Activated CD8-positive, alpha-beta T cell treated with anti-CD3 and anti-CD28 coated beads, Interleukin-2, amount 10 ng/mL, durations not matched to agents 7 days and 5 days (primary cell): ENCODE data around the gene TBPL1. TPM values are rescaled to one million over a fixed set of nuclear protein-coding genes. Genes with fewer than 3 reads are reported as not detected.

Experiments
- ATAC-seq: fragments of 150-1000 bp; cut with Tn5 transposase; one replicate; pipeline ENCODE4 v1.10.0; 2021; ENCODE audit warnings: moderate library complexity
- CTCF ChIA-PET: fragments of 350-600 bp; sonication (Branson Sonifier 250); formaldehyde crosslinking; loops from one replicate; lab custom pipeline; 2021; ENCODE audit warnings: antibody characterized with exemption; lab: Charles Lee
- POLR2A ChIA-PET: fragments of 350-600 bp; sonication (Branson Sonifier 250); formaldehyde crosslinking; loops from one replicate; lab custom pipeline; 2021; ENCODE audit warnings: antibody characterized with exemption; lab: Charles Lee
- DNase-seq: peaks from one replicate; pipeline ENCODE4 v3.0.0-alpha.2; 2020
- H3K27ac Mint-ChIP-seq: one replicate; pipeline ENCODE4 v1.8.0; 2021; ENCODE audit warnings: mild to moderate bottlenecking, mixed read lengths
- H3K27me3 Mint-ChIP-seq: one replicate; pipeline ENCODE4 v1.8.0; 2021; ENCODE audit warnings: low read depth, mixed read lengths
- H3K36me3 Mint-ChIP-seq: one replicate; pipeline ENCODE4 v1.8.0; 2021; ENCODE audit warnings: low read depth, mixed read lengths
- H3K4me1 Mint-ChIP-seq: one replicate; pipeline ENCODE4 v1.8.0; 2021; ENCODE audit warnings: low read depth, mixed read lengths
- H3K4me3 Mint-ChIP-seq: one replicate; pipeline ENCODE4 v1.8.0; 2021; ENCODE audit warnings: mild to moderate bottlenecking, mixed read lengths
- H3K9me3 Mint-ChIP-seq: one replicate; pipeline ENCODE4 v1.8.0; 2022; ENCODE audit warnings: mixed read lengths; ENCODE audit not compliant: insufficient read depth
- total RNA-seq, 2 experiments: library from RNA; stranded (reverse); gene quantifications; one replicate each; pipeline ENCODE4 v1.2.3, GENCODE V29; 2021

TBPL1 gene
- total RNA-seq, 2 experiments from 2014 or later, result 29.1 to 35.2 TPM

GRCh38 chr6:134014588-134015137, 61.6 kb downstream of the TBPL1 start:
- ATAC-seq, result no peak
- ChIA-PET POLR2A (no interaction called here), CTCF (interaction anchor here (1.1 kb wide), 1 partner anchor 91 kb away, joined by 4 read pairs; no protein-coding TSS in a partner anchor)
- Mint-ChIP-seq H3K4me1 (no peaks in the 10 kb centered on the region), H3K4me3 (no peak overlapping the region), H3K27me3 (peaks cover 10% of the 10 kb centered on the region), H3K27ac (no peak overlapping the region), H3K36me3 (no peaks in the 10 kb centered on the region), H3K9me3 (no peaks in the 10 kb centered on the region)
- DNase-seq, result no peak

GRCh38 chr6:134015719-134016557, 62.9 kb downstream of the TBPL1 start:
- Mint-ChIP-seq H3K36me3 (no peaks in the 10 kb centered on the region), H3K4me1 (no peaks in the 10 kb centered on the region), H3K9me3 (no peaks in the 10 kb centered on the region), H3K27ac (no peak overlapping the region), H3K27me3 (peaks cover 7% of the 10 kb centered on the region), H3K4me3 (no peak overlapping the region)
- no peak for DNase-seq
- CTCF ChIA-PET, result interaction anchor here (1.2 kb wide), 1 partner anchor 14 kb away, joined by 4 read pairs; no protein-coding TSS in a partner anchor
- no peak for ATAC-seq
- POLR2A ChIA-PET, result no interaction called here

GRCh38 chr6:134016558-134016814, 63.5 kb downstream of the TBPL1 start:
- H3K27ac Mint-ChIP-seq, result no peak overlapping the region
- no peaks in the 10 kb centered on the region for H3K36me3 Mint-ChIP-seq
- no peaks in the 10 kb centered on the region for H3K4me1 Mint-ChIP-seq
- ChIA-PET CTCF (interaction anchor here (1.2 kb wide), 1 partner anchor 15 kb away, joined by 4 read pairs; no protein-coding TSS in a partner anchor), POLR2A (no interaction called here)
- no peak for DNase-seq
- H3K4me3 Mint-ChIP-seq, result no peak overlapping the region
- peaks cover 7% of the 10 kb centered on the region for H3K27me3 Mint-ChIP-seq
- no peaks in the 10 kb centered on the region for H3K9me3 Mint-ChIP-seq
- ATAC-seq, result no peak

GRCh38 chr6:134020071-134020470, 67.0 kb downstream of the TBPL1 start:
- Mint-ChIP-seq H3K4me1 (peaks cover 2% of the 10 kb centered on the region), H3K27me3 (peaks cover 10% of the 10 kb centered on the region), H3K27ac (no peak overlapping the region), H3K36me3 (no peaks in the 10 kb centered on the region), H3K4me3 (no peak overlapping the region), H3K9me3 (no peaks in the 10 kb centered on the region)
- no peak for ATAC-seq
- POLR2A ChIA-PET, result no interaction called here
- no peak for DNase-seq
- CTCF ChIA-PET, result no interaction called here

- Mint-ChIP-seq H3K27ac (no peak overlapping the region), H3K36me3 (no peaks in the 10 kb centered on the region), H3K27me3 (peaks cover 10% of the 10 kb centered on the region), H3K9me3 (no peaks in the 10 kb centered on the region), H3K4me3 (no peak overlapping the region), H3K4me1 (peaks cover 2% of the 10 kb centered on the region)
- ChIA-PET POLR2A (no interaction called here), CTCF (no interaction called here)
- ATAC-seq (no peak), DNase-seq (no peak)
Measured at GRCh38 chr6:134020543-134020942, 67.5 kb downstream of the TBPL1 start.

GRCh38 chr6:134020968-134021367, 67.9 kb downstream of the TBPL1 start:
- H3K4me1 Mint-ChIP-seq, result peaks cover 2% of the 10 kb centered on the region
- DNase-seq, result no peak
- ChIA-PET CTCF (interaction anchor here (1.8 kb wide), 1 partner anchor 105 kb away, joined by 6 read pairs; no protein-coding TSS in a partner anchor), POLR2A (no interaction called here)
- no peaks in the 10 kb centered on the region for H3K9me3 Mint-ChIP-seq
- no peaks in the 10 kb centered on the region for H3K36me3 Mint-ChIP-seq
- peaks cover 10% of the 10 kb centered on the region for H3K27me3 Mint-ChIP-seq
- H3K27ac Mint-ChIP-seq, result no peak overlapping the region
- ATAC-seq, result no peak
- H3K4me3 Mint-ChIP-seq, result no peak overlapping the region

- ChIA-PET CTCF (interaction anchor here (0.8 to 1.8 kb wide), 3 partner anchors 20 to 184 kb away, joined by 3 to 6 read pairs (median 3); no protein-coding TSS in a partner anchor), POLR2A (no interaction called here)
- ATAC-seq (no peak), DNase-seq (no peak)
- Mint-ChIP-seq H3K9me3 (no peaks in the 10 kb centered on the region), H3K27me3 (peaks cover 8% of the 10 kb centered on the region), H3K27ac (no peak overlapping the region), H3K4me1 (peaks cover 2% of the 10 kb centered on the region), H3K4me3 (no peak overlapping the region), H3K36me3 (no peaks in the 10 kb centered on the region)
Measured at GRCh38 chr6:134021396-134022122, 68.5 kb downstream of the TBPL1 start.

GRCh38 chr6:134022650-134023049, 69.6 kb downstream of the TBPL1 start:
- POLR2A ChIA-PET, result no interaction called here
- DNase-seq (no peak), ATAC-seq (no peak)
- H3K36me3 Mint-ChIP-seq, result no peaks in the 10 kb centered on the region
- H3K4me3 Mint-ChIP-seq, result no peak overlapping the region
- H3K27ac Mint-ChIP-seq, result no peak overlapping the region
- peaks cover 2% of the 10 kb centered on the region for H3K4me1 Mint-ChIP-seq
- no peaks in the 10 kb centered on the region for H3K9me3 Mint-ChIP-seq
- CTCF ChIA-PET, result interaction anchor here (0.8 to 3.1 kb wide), 5 partner anchors 19 to 185 kb away, joined by 3 to 15 read pairs (median 4); no protein-coding TSS in a partner anchor
- H3K27me3 Mint-ChIP-seq, result peaks cover 9% of the 10 kb centered on the region

- Mint-ChIP-seq H3K27me3 (peaks cover 9% of the 10 kb centered on the region), H3K27ac (no peak overlapping the region), H3K9me3 (no peaks in the 10 kb centered on the region), H3K4me1 (peaks cover 1% of the 10 kb centered on the region), H3K4me3 (no peak overlapping the region), H3K36me3 (no peaks in the 10 kb centered on the region)
- ChIA-PET POLR2A (no interaction called here), CTCF (interaction anchor here (0.9 kb wide), 1 partner anchor 70 kb away, joined by 3 read pairs; no protein-coding TSS in a partner anchor)
- no peak for ATAC-seq
- DNase-seq, result no peak
Measured at GRCh38 chr6:134026597-134026996, 73.6 kb downstream of the TBPL1 start.

- H3K36me3 Mint-ChIP-seq, result no peaks in the 10 kb centered on the region
- no peak for DNase-seq
- ChIA-PET POLR2A (no interaction called here), CTCF (interaction anchor here (1.0 kb wide), 1 partner anchor 69 kb away, joined by 3 read pairs; no protein-coding TSS in a partner anchor)
- H3K27me3 Mint-ChIP-seq, result peaks cover 10% of the 10 kb centered on the region
- H3K4me1 Mint-ChIP-seq, result no peaks in the 10 kb centered on the region
- no peaks in the 10 kb centered on the region for H3K9me3 Mint-ChIP-seq
- H3K4me3 Mint-ChIP-seq, result no peak overlapping the region
- no peak for ATAC-seq
- H3K27ac Mint-ChIP-seq, result no peak overlapping the region
Measured at GRCh38 chr6:134028438-134028837, 75.4 kb downstream of the TBPL1 start.

- no peaks in the 10 kb centered on the region for H3K9me3 Mint-ChIP-seq
- H3K4me1 Mint-ChIP-seq, result peaks cover 8% of the 10 kb centered on the region
- CTCF ChIA-PET, result no interaction called here
- no peaks in the 10 kb centered on the region for H3K36me3 Mint-ChIP-seq
- no peak for DNase-seq
- POLR2A ChIA-PET, result no interaction called here
- H3K27me3 Mint-ChIP-seq, result peaks cover 10% of the 10 kb centered on the region
- no peak for ATAC-seq
- H3K4me3 Mint-ChIP-seq, result no peak overlapping the region
- H3K27ac Mint-ChIP-seq, result no peak overlapping the region
Measured at GRCh38 chr6:134029495-134030455, 76.8 kb downstream of the TBPL1 start.
